ENCODE data around the gene PEG3. TPM values are rescaled to one million over a fixed set of nuclear protein-coding genes. Genes with fewer than 3 reads are reported as not detected.
A peak's percentile ranks its signal among the peaks of the same experiment; 100 is the strongest.

PEG3 gene
- total and polyA plus RNA-seq, 2 of the 13 experiments (the other 11 are each of a cell fraction or from before 2014, with no cell fraction given) = 217 to 394 TPM

DNA sequence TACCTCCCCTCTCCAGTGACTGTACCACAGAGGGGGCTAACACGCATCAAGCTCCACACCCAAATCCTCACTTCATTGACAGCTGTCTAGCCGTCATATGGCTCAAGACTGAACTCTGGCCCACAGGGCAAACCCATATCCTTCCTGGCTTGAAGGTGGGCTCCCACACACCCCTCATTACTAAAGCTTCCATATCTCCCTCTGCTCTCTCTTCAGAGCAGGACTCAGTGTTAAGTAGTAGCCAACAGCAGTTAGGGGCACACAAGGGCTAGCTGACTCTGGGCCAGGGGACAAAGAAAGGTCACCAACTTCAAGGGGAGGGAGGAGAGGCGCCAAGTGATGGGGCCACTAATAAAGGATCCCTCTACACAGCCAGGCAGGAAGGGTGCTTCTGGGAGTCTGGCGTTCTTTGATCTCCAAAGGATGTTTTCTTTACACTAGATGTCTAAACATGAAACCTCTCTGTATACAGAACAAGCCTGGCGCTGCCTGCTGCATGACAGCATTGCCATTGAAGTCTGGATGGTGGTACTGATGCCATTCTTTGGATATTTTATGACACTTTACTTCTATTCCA lies 8.1 kb downstream of the PEG3 start (continued):
- TF ChIP-seq HINFP (CRISPR knock-in tag; IDR thresholded peaks at IDR 0.05; ENCODE audit: low read depth) (no peak), ZNF337 (CRISPR knock-in tag; IDR thresholded peaks at IDR 0.05; ENCODE audit: borderline replicate concordance, low read depth) (no peak), PAF1 (CRISPR knock-in tag; IDR thresholded peaks at IDR 0.05) (peak; percentile 65; the same call in 1 of the 2 replicates), NCOR1 (IDR thresholded peaks at IDR 0.05; ENCODE audit: borderline replicate concordance, low read length) (no peak), ZNF784 (CRISPR knock-in tag; IDR thresholded peaks at IDR 0.05; ENCODE audit: borderline replicate concordance) (no peak), TFE3 (CRISPR knock-in tag; IDR thresholded peaks at IDR 0.05) (0 out of 2 replicates have a peak, but pooled peaks have one; percentile 18), ASH2L (IDR thresholded peaks at IDR 0.05; ENCODE audit: insufficient read length, low read depth, low read length) (peak; percentile 21), ATF7-NPFF (CRISPR knock-in tag; IDR thresholded peaks at IDR 0.05; ENCODE audit: low read depth) (no peak), NFATC3 (CRISPR knock-in tag; IDR thresholded peaks at IDR 0.05) (no peak), TIGD3 (CRISPR knock-in tag; IDR thresholded peaks at IDR 0.05; ENCODE audit: borderline replicate concordance) (no peak), NR2F6 (IDR thresholded peaks at IDR 0.05) (peak; percentile 30; the same call in 1 of the 2 replicates), NR2F6 (CRISPR knock-in tag; IDR thresholded peaks at IDR 0.05) (peak; percentile 43; the same call in 1 of the 2 replicates), ZNF670 (CRISPR knock-in tag; IDR thresholded peaks at IDR 0.05; ENCODE audit: borderline replicate concordance) (no peak), SSRP1 (CRISPR knock-in tag; IDR thresholded peaks at IDR 0.05) (peak; percentile 78; the same call in 1 of the 2 replicates), ARNT2 (CRISPR knock-in tag; IDR thresholded peaks at IDR 0.05; ENCODE audit: low read depth) (no peak), ZMYM4 (CRISPR knock-in tag; IDR thresholded peaks at IDR 0.05) (0 out of 2 replicates have a peak, but pooled peaks have one; percentile 28)
- TF ChIP-seq, protein P1, sequence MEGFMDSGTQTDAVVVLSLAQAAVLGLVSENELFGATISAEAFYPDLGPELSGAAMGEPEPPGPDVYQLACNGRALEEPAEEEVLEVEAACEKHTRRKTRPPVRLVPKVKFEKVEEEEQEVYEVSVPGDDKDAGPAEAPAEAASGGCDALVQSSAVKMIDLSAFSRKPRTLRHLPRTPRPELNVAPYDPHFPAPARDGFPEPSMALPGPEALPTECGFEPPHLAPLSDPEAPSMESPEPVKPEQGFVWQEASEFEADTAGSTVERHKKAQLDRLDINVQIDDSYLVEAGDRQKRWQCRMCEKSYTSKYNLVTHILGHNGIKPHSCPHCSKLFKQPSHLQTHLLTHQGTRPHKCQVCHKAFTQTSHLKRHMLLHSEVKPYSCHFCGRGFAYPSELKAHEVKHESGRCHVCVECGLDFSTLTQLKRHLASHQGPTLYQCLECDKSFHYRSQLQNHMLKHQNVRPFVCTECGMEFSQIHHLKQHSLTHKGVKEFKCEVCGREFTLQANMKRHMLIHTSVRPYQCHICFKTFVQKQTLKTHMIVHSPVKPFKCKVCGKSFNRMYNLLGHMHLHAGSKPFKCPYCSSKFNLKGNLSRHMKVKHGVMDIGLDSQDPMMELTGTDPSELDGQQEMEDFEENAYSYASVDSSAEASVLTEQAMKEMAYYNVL (CRISPR knock-in tag; IDR thresholded peaks at IDR 0.05; ENCODE audit: borderline replicate concordance) = no peak
- TF ChIP-seq, protein P2, sequence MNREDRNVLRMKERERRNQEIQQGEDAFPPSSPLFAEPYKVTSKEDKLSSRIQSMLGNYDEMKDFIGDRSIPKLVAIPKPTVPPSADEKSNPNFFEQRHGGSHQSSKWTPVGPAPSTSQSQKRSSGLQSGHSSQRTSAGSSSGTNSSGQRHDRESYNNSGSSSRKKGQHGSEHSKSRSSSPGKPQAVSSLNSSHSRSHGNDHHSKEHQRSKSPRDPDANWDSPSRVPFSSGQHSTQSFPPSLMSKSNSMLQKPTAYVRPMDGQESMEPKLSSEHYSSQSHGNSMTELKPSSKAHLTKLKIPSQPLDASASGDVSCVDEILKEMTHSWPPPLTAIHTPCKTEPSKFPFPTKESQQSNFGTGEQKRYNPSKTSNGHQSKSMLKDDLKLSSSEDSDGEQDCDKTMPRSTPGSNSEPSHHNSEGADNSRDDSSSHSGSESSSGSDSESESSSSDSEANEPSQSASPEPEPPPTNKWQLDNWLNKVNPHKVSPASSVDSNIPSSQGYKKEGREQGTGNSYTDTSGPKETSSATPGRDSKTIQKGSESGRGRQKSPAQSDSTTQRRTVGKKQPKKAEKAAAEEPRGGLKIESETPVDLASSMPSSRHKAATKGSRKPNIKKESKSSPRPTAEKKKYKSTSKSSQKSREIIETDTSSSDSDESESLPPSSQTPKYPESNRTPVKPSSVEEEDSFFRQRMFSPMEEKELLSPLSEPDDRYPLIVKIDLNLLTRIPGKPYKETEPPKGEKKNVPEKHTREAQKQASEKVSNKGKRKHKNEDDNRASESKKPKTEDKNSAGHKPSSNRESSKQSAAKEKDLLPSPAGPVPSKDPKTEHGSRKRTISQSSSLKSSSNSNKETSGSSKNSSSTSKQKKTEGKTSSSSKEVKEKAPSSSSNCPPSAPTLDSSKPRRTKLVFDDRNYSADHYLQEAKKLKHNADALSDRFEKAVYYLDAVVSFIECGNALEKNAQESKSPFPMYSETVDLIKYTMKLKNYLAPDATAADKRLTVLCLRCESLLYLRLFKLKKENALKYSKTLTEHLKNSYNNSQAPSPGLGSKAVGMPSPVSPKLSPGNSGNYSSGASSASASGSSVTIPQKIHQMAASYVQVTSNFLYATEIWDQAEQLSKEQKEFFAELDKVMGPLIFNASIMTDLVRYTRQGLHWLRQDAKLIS (CRISPR knock-in tag; IDR thresholded peaks at IDR 0.05) = no peak

All from HepG2 (cell line).